Measurements from ENCODE around the gene RALGAPA1. TPM values are rescaled to one million over a fixed set of nuclear protein-coding genes. Genes with fewer than 3 reads are reported as not detected.
A peak's percentile ranks its signal among the peaks of the same experiment; 100 is the strongest.

RALGAPA1 gene
- total and polyA plus RNA-seq, 2 donors (not counting 1 experiment from before 2014, with no cell fraction given) = 7.2 to 34.5 TPM

- Histone ChIP-seq H3K4me1 (ENCODE audit: control insufficient read depth, extremely low read depth, insufficient read depth, low read length) (no peaks in the 10 kb centered on the region), H3K4me2 (ENCODE audit: extremely low read depth, insufficient read depth, low read length) (no peak overlapping the region), H3K27me3 (ENCODE audit: control insufficient read depth, insufficient read depth, low read length) (no peaks in the 10 kb centered on the region), H3K27ac (ENCODE audit: insufficient read depth, low read length) (no peak overlapping the region), H3K4me3 (replicated peaks in 1 of 4; ENCODE audit: control extremely low read depth in 1 of 4, insufficient read depth in 1 of 4, low read depth in 3 of 4, low read length in 4 of 4) (no peak overlapping the region), H3K36me3 (ENCODE audit: control insufficient read depth, insufficient read depth, low read length) (no peaks in the 10 kb centered on the region), H3K79me2 (ENCODE audit: control insufficient read depth, insufficient read depth, low read length) (no peaks in the 10 kb centered on the region), H2AFZ (ENCODE audit: low read length) (no peak overlapping the region), H3K9me3 (ENCODE audit: control insufficient read depth, insufficient read depth, low read depth, low read length) (no peaks in the 10 kb centered on the region), H3K9ac (ENCODE audit: insufficient read depth, low read length) (no peak overlapping the region), H4K20me1 (ENCODE audit: control insufficient read depth, extremely low read depth, insufficient read depth, low read length) (no peaks in the 10 kb centered on the region)
- peak in 1 of 2 donors; percentile 43 for DNase-seq (ENCODE audit: low read depth in 2 of 2)
- TF ChIP-seq CTCF (conservative IDR thresholded peaks at IDR 0.05 in 1 of 2, IDR thresholded peaks at IDR 0.05 in 1 of 2; ENCODE audit: low read depth in 1 of 2, low read length in 2 of 2) (no peak), EZH2 (IDR thresholded peaks at IDR 0.05; ENCODE audit: low read length, missing control alignments) (no peak)
These were observed 113.4 kb downstream of the RALGAPA1 start for GRCh38 chr14:35695647-35696046.

DNA sequence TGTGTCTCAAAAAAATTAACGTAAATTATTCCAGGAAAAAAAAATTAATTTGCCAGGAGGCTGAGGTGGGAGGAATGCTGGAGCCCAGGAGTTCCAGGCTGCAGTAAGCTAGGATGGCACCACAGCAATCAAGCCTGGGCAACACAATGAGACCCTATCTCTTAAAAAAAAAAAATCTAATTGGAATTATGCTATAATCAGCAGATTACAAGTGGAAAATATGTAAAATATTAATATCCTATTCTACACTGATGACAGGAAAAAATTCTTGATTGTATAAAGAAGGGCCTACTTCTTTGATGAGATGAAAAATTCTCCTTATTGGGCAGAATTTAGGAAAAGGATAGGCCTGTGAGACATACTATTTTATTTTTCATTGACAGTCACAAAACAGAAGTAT is 114.0 kb downstream of the RALGAPA1 start:
- Histone ChIP-seq H4K20me1 (ENCODE audit: control insufficient read depth, extremely low read depth, insufficient read depth, low read length) (no peaks in the 10 kb centered on the region), H3K36me3 (ENCODE audit: control insufficient read depth, insufficient read depth, low read length) (no peaks in the 10 kb centered on the region), H3K9me3 (ENCODE audit: control insufficient read depth, insufficient read depth, low read depth, low read length) (no peaks in the 10 kb centered on the region), H3K27me3 (ENCODE audit: control insufficient read depth, insufficient read depth, low read length) (no peaks in the 10 kb centered on the region), H2AFZ (ENCODE audit: low read length) (no peak overlapping the region), H3K79me2 (ENCODE audit: control insufficient read depth, insufficient read depth, low read length) (no peaks in the 10 kb centered on the region), H3K4me2 (ENCODE audit: extremely low read depth, insufficient read depth, low read length) (no peak overlapping the region), H3K4me1 (ENCODE audit: control insufficient read depth, extremely low read depth, insufficient read depth, low read length) (no peaks in the 10 kb centered on the region), H3K9ac (ENCODE audit: insufficient read depth, low read length) (no peak overlapping the region), H3K27ac (ENCODE audit: insufficient read depth, low read length) (no peak overlapping the region), H3K4me3 (replicated peaks in 1 of 4; ENCODE audit: control extremely low read depth in 1 of 4, insufficient read depth in 1 of 4, low read depth in 3 of 4, low read length in 4 of 4) (no peak overlapping the region)
- TF ChIP-seq CTCF (conservative IDR thresholded peaks at IDR 0.05 in 1 of 2, IDR thresholded peaks at IDR 0.05 in 1 of 2; ENCODE audit: low read depth in 1 of 2, low read length in 2 of 2) (no peak), EZH2 (IDR thresholded peaks at IDR 0.05; ENCODE audit: low read length, missing control alignments) (no peak)
- no peak for DNase-seq (ENCODE audit: low read depth in 2 of 2)

GRCh38 chr14:35689000-35689460 is 120.1 kb downstream of the RALGAPA1 start:
- Histone ChIP-seq H3K27ac (ENCODE audit: insufficient read depth, low read length) (no peak overlapping the region), H2AFZ (ENCODE audit: low read length) (no peak overlapping the region), H3K9me3 (ENCODE audit: control insufficient read depth, insufficient read depth, low read depth, low read length) (no peaks in the 10 kb centered on the region), H4K20me1 (ENCODE audit: control insufficient read depth, extremely low read depth, insufficient read depth, low read length) (no peaks in the 10 kb centered on the region), H3K36me3 (ENCODE audit: control insufficient read depth, insufficient read depth, low read length) (no peaks in the 10 kb centered on the region), H3K4me3 (replicated peaks in 1 of 4; ENCODE audit: control extremely low read depth in 1 of 4, insufficient read depth in 1 of 4, low read depth in 3 of 4, low read length in 4 of 4) (no peak overlapping the region), H3K4me2 (ENCODE audit: extremely low read depth, insufficient read depth, low read length) (no peak overlapping the region), H3K9ac (ENCODE audit: insufficient read depth, low read length) (no peak overlapping the region), H3K4me1 (ENCODE audit: control insufficient read depth, extremely low read depth, insufficient read depth, low read length) (no peaks in the 10 kb centered on the region), H3K79me2 (ENCODE audit: control insufficient read depth, insufficient read depth, low read length) (no peaks in the 10 kb centered on the region), H3K27me3 (ENCODE audit: control insufficient read depth, insufficient read depth, low read length) (no peaks in the 10 kb centered on the region)
- TF ChIP-seq CTCF (conservative IDR thresholded peaks at IDR 0.05 in 1 of 2, IDR thresholded peaks at IDR 0.05 in 1 of 2; ENCODE audit: low read depth in 1 of 2, low read length in 2 of 2) (no peak), EZH2 (IDR thresholded peaks at IDR 0.05; ENCODE audit: low read length, missing control alignments) (no peak)
- DNase-seq (ENCODE audit: low read depth in 2 of 2) = no peak

Measured in fibroblast of lung (primary cell).